ENCODE data around the gene IGFBP5. TPM values are rescaled to one million over a fixed set of nuclear protein-coding genes. Genes with fewer than 3 reads are reported as not detected.

IGFBP5 gene
- total RNA-seq, 2 experiments from 2014 or later, result not detected

Other genes starting within 250 kb of the IGFBP5 start
- 1,000 to 10,000 TPM; 3,900 to 3,940 TPM for gene RPL37A, start 196.7 kb downstream of the IGFBP5 start, total RNA-seq
- gene IGFBP2, start 62.1 kb downstream of the IGFBP5 start, total RNA-seq, result 10 to 100 TPM; 38.2 to 39.1 TPM
- not detected for gene TNP1, start 164.5 kb upstream of the IGFBP5 start, total RNA-seq